PFSK-1 (cell line): ENCODE data around the gene SORCS1.

Experiments
- FOXP2 ChIP-seq: optimal IDR thresholded peaks from 2 replicates; pipeline ENCODE3; 2011; ENCODE audit warnings: borderline replicate concordance, control low read depth, inconsistent platforms; ENCODE audit not compliant: insufficient read depth; ENCODE audit errors: extremely low read length, extremely low read depth
- POLR2AphosphoS5 ChIP-seq: IDR thresholded peaks from 2 replicates; pipeline ENCODE4 v1.6.1; 2012; ENCODE audit warnings: low read depth, mild to moderate bottlenecking, control low read depth, low read length, moderate library complexity
- REST ChIP-seq, 2 experiments: IDR thresholded peaks; 2 replicates each; pipeline versions ENCODE4 v1.6.1 to v1.8.0; 2011 to 2012; ENCODE audit warnings: low read depth in 2 of 2, low read length in 2 of 2, control low read depth in 1 of 2, inconsistent platforms in 1 of 2, mild to moderate bottlenecking in 1 of 2, moderate library complexity in 1 of 2; ENCODE audit not compliant: insufficient read depth in 1 of 2
- SIN3A ChIP-seq: IDR thresholded peaks from 2 replicates; pipeline ENCODE4 v1.6.1; 2012; ENCODE audit warnings: mild to moderate bottlenecking, low read length, moderate library complexity, borderline replicate concordance; ENCODE audit not compliant: insufficient read depth
- TAF1 ChIP-seq: IDR thresholded peaks from 2 replicates; pipeline ENCODE4 v1.6.1; 2012; ENCODE audit warnings: low read length, control low read depth, borderline replicate concordance; ENCODE audit not compliant: insufficient read depth

SORCS1 gene

DNA sequence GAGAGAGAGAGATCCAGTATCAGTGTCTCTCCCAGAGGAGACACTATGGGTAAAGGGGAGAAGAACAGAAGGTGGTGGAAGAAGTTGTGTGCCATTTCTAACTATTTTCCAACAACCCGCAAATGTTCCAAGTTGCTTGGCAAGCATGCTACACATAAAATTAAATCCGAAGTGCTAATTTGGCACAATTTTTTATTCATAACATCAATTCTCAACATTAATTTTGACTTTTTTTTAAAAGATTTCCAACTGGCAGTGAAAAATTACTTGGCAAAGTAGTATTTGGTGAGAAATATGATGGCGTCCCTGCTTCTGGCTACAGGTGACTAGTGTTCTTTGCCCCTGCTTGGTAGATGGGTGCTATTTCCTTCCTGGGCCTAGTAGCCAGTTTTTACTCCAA, 622.0 kb downstream of the SORCS1 start:
- TF ChIP-seq SIN3A (no peak), FOXP2 (no peak), REST (IDR thresholded peaks at IDR 0.05; ENCODE audit: insufficient read depth in 1 of 2, low read depth in 2 of 2, low read length in 2 of 2) (no peak), TAF1 (no peak), POLR2AphosphoS5 (no peak)

GRCh38 chr10:106540645-106541044, 623.9 kb downstream of the SORCS1 start:
- TF ChIP-seq TAF1 (no peak), SIN3A (no peak), FOXP2 (no peak), POLR2AphosphoS5 (no peak), REST (IDR thresholded peaks at IDR 0.05; ENCODE audit: insufficient read depth in 1 of 2, low read depth in 2 of 2, low read length in 2 of 2) (no peak)

DNA sequence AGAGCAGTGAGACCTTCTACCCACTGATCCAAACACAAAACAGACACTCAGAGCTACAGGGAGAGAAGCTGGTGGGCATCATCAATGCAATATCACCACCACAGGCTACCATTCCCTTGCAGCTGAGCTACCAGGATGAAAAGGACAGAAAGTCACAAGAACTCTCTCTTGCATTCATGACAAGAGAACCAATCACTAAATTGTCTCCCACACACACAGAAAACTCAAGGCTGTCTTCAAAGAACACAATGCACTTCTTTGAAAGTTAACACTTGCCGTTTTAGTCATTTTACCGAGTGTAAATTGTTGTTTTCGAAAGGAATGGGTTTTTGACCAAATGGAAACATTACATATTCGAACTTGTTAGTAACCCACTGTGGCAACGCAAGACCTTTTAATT, 626.6 kb downstream of the SORCS1 start:
- no peak for TF ChIP-seq REST (IDR thresholded peaks at IDR 0.05; ENCODE audit: insufficient read depth in 1 of 2, low read depth in 2 of 2, low read length in 2 of 2)
- TF ChIP-seq SIN3A = no peak
- TF ChIP-seq POLR2AphosphoS5 = no peak
- no peak for TF ChIP-seq TAF1

DNA sequence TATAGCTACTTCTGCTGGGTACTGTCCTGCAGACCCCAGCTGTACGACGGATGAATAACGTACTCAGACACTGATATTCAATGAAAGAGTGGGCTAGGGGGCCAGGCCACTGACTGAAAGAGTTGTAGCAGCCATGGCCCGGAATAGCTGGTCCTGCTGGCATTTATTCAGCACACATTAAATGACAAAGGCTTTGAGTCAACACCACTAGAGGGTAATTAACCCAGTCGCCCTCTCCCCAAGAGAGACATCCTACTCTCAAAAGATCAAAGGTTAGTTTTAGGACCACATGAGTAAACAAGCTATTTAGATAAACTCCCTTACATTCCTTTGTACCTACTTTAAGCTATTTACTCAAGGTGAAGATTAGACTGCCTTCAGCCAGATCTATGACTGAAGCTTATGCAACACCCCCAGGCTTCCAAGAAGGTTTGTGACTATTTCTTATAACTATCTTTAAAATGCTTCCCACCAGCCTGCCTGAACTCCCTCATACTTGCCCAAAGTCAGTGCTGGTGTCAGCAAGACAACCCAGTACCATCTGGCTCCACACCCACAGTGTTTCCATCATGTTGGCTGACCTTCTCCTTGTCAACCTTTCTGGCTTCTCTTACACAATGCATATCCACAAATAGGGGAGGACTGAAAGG, 629.1 kb downstream of the SORCS1 start:
- TF ChIP-seq FOXP2 (no peak), TAF1 (no peak), REST (IDR thresholded peaks at IDR 0.05; ENCODE audit: insufficient read depth in 1 of 2, low read depth in 2 of 2, low read length in 2 of 2) (no peak), SIN3A (no peak), POLR2AphosphoS5 (no peak)

- TF ChIP-seq SIN3A (no peak), REST (IDR thresholded peaks at IDR 0.05; ENCODE audit: insufficient read depth in 1 of 2, low read depth in 2 of 2, low read length in 2 of 2) (no peak), POLR2AphosphoS5 (no peak), TAF1 (no peak), FOXP2 (no peak)
Observed at GRCh38 chr10:106534441-106534840, 630.1 kb downstream of the SORCS1 start.
